Naive thymus-derived CD4-positive, alpha-beta T cell (primary cell): ENCODE data around the gene SLC66A2. TPM values are rescaled to one million over a fixed set of nuclear protein-coding genes. Genes with fewer than 3 reads are reported as not detected.

Experiments used
- ATAC-seq: fragments of 150-1000 bp; cut with Tn5 transposase; 2 replicates; pipeline ENCODE4 v1.10.0; 2021; ENCODE audit warnings: mild to moderate bottlenecking, moderate library complexity
- CTCF ChIA-PET: fragments of 350-600 bp; sonication (Branson Sonifier 250); formaldehyde crosslinking; loops from one replicate; lab custom pipeline; 2021; ENCODE audit warnings: antibody characterized with exemption; lab: Charles Lee
- POLR2A ChIA-PET: fragments of 350-600 bp; sonication (Branson Sonifier 250); formaldehyde crosslinking; loops from one replicate; lab custom pipeline; 2021; ENCODE audit warnings: antibody characterized with exemption, inconsistent platforms; lab: Charles Lee
- DNase-seq, 9 donors: peaks; one replicate each; pipeline versions ENCODE4 v3.0.0 to v3.0.0-alpha.2; 2020 to 2022; ENCODE audit warnings: mixed read lengths in 1 of 9
- H3K27ac ChIP-seq: one replicate; pipeline ENCODE4 v1.7.0; 2013; ENCODE audit warnings: mild to moderate bottlenecking, low read depth, low read length, moderate library complexity
- H3K27me3 ChIP-seq, 2 donors: one replicate each; pipeline ENCODE4 v1.7.0; 2013; ENCODE audit warnings: low read length in 2 of 2, mild to moderate bottlenecking in 2 of 2, moderate library complexity in 2 of 2; ENCODE audit not compliant: control insufficient read depth in 2 of 2, insufficient read depth in 2 of 2
- H3K36me3 ChIP-seq, 3 experiments: 1 replicate in 2 of 3; 2 replicates in 1 of 3; pipeline ENCODE4 v1.7.0; 2013; ENCODE audit warnings: low read length in 3 of 3, mild to moderate bottlenecking in 3 of 3, moderate library complexity in 1 of 3; ENCODE audit not compliant: insufficient read depth in 3 of 3, control insufficient read depth in 2 of 3
- H3K4me1 ChIP-seq, 2 donors: one replicate each; pipeline ENCODE4 v1.7.0; 2013; ENCODE audit warnings: low read length in 2 of 2, mild to moderate bottlenecking in 2 of 2, moderate library complexity in 1 of 2; ENCODE audit not compliant: control insufficient read depth in 2 of 2, insufficient read depth in 2 of 2
- H3K4me3 ChIP-seq: 2 replicates; pipeline ENCODE4 v1.7.0; 2013; ENCODE audit warnings: mild to moderate bottlenecking, low read length
- H3K9me3 ChIP-seq, 3 experiments: 1 replicate in 2 of 3; 2 replicates in 1 of 3; pipeline ENCODE4 v1.7.0; 2013; ENCODE audit warnings: low read length in 3 of 3; ENCODE audit not compliant: control insufficient read depth in 2 of 3
- H3K27ac Mint-ChIP-seq, 9 donors: one replicate each; pipeline ENCODE4 v1.8.0; 2020 to 2022; ENCODE audit warnings: mixed read lengths in 9 of 9, mild to moderate bottlenecking in 8 of 9, moderate library complexity in 5 of 9, inconsistent platforms in 2 of 9
- H3K27me3 Mint-ChIP-seq, 5 donors: one replicate each; pipeline ENCODE4 v1.8.0; 2021 to 2022; ENCODE audit warnings: mixed read lengths in 5 of 5, mild to moderate bottlenecking in 1 of 5
- H3K36me3 Mint-ChIP-seq, 5 donors: one replicate each; pipeline ENCODE4 v1.8.0; 2020 to 2022; ENCODE audit warnings: mixed read lengths in 5 of 5, mild to moderate bottlenecking in 3 of 5, inconsistent platforms in 1 of 5
- H3K4me1 Mint-ChIP-seq, 7 donors: one replicate each; pipeline ENCODE4 v1.8.0; 2020 to 2022; ENCODE audit warnings: mixed read lengths in 7 of 7, mild to moderate bottlenecking in 3 of 7, inconsistent platforms in 1 of 7
- H3K4me3 Mint-ChIP-seq, 10 donors: one replicate each; pipeline ENCODE4 v1.8.0; 2020 to 2022; ENCODE audit warnings: mild to moderate bottlenecking in 10 of 10, mixed read lengths in 10 of 10, moderate library complexity in 6 of 10, inconsistent platforms in 2 of 10
- H3K9me3 Mint-ChIP-seq, 11 donors: one replicate each; pipeline ENCODE4 v1.8.0; 2020 to 2022; ENCODE audit warnings: mixed read lengths in 11 of 11, mild to moderate bottlenecking in 4 of 11, inconsistent platforms in 1 of 11, moderate library complexity in 1 of 11
- intact Hi-C, 2 donors: fragments of 100-400 bp; cut with micrococcal nuclease; formaldehyde crosslinking; loops; one replicate each; pipeline ENCODE4 v1.15.1; 2023
- polyA plus RNA-seq, 2 donors: library from polyadenylated mRNA; unstranded; fragments of 300-500 nt; fragmentation: Illumina TruSeq; gene quantifications; one replicate each; pipeline ENCODE4 v1.2.3, GENCODE V29; 2021
- total RNA-seq, 6 experiments: library from RNA in 5 of 6; stranded (reverse) in 5 of 6; gene quantifications; 1 replicate in 5 of 6; 2 replicates in 1 of 6; pipeline ENCODE4 v1.2.3 and lab custom pipeline; 2021 to 2026

The SLC66A2 gene
- total and polyA plus RNA-seq, 7 experiments from 2014 or later = 14.9 to 106 (median 34.1) TPM

DNA sequence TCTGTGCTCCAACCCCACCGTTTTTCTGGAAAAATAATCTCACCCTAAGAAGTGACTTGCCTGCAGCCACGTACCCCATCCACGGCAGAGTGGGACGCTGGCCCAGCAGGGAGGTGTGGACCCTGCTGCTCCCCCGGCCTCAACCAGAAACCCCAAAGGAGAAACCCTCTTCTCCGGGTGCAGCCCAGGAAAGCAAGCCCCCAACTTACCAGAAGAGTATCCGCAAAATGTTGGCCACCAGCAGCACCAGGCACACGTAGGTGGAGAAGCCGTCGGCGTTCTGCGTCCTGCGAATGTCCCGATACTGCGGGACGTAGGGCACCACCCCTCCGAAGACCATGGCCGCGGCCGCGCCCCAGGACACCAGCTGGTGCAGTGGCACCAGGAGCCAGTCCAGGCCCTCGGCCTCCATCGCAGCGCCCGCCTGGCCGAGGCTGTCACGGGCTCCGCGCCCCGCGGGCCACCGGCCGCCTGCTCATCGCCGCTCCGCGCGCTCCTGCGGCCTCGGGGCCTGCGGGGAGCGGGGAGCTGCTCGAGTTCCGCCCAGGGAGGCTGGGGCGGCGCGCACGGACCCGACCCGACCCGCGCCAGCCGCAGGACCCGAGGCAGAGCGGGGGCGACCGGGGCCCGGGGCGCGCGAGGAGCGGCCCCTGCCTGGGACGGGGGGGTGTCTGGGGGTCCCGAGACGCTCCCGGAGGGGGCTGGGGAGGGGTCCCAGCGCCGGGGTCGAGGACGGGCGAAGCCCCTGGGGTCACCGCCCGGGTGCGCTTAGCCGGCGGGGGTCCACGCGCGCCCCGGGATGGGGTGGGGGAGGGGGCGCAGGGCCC is 725 bp downstream of the SLC66A2 start:
- H3K27ac Mint-ChIP-seq = peak overlapping the region; percentile 55 to 90 (median 80)
- Histone ChIP-seq H3K27ac (peak overlapping the region; percentile 88), H3K36me3 (peaks cover 0 to 17% (median 0%) of the 10 kb centered on the region in 3 experiments), H3K27me3 (no peaks in the 10 kb centered on the region), H3K4me1 (peaks cover 7 to 25% of the 10 kb centered on the region in 2 donors), H3K9me3 (no peaks in the 10 kb centered on the region), H3K4me3 (peak overlapping the region; percentile 65)
- H3K27me3 Mint-ChIP-seq = no peaks in the 10 kb centered on the region
- H3K4me1 Mint-ChIP-seq = peaks cover 20 to 44% (median 39%) of the 10 kb centered on the region in 7 donors
- POLR2A ChIA-PET = interaction anchor here (0.6 to 2.3 kb wide), 7 partner anchors 11 to 272 kb away, joined by 3 to 11 read pairs (median 4); partner anchors contain the start of genes HSBP1L1, RBFA and TXNL4A
- H3K4me3 Mint-ChIP-seq = peak overlapping the region; percentile 78 to 93 (median 87)
- CTCF ChIA-PET = interaction anchor here (1.2 kb wide), 1 partner anchor 84 kb away, joined by 3 read pairs; no protein-coding TSS in a partner anchor
- intact Hi-C loops = loop anchor here (1.0 to 10.0 kb wide), 13 partner anchors 10 to 882 kb away; partner anchors contain the start of genes ADNP2 (in 2 of the 2), ATP9B (in 2 of the 2), CTDP1 (in 2 of the 2) and HSBP1L1 (in 2 of the 2)
- peaks cover 0 to 5% (median 0%) of the 10 kb centered on the region in 5 donors for H3K36me3 Mint-ChIP-seq
- no peaks in the 10 kb centered on the region for H3K9me3 Mint-ChIP-seq
- peak in 7 of 9 donors; percentile 26 to 48 (median 30) for DNase-seq
- ATAC-seq = peak; percentile 27

DNA sequence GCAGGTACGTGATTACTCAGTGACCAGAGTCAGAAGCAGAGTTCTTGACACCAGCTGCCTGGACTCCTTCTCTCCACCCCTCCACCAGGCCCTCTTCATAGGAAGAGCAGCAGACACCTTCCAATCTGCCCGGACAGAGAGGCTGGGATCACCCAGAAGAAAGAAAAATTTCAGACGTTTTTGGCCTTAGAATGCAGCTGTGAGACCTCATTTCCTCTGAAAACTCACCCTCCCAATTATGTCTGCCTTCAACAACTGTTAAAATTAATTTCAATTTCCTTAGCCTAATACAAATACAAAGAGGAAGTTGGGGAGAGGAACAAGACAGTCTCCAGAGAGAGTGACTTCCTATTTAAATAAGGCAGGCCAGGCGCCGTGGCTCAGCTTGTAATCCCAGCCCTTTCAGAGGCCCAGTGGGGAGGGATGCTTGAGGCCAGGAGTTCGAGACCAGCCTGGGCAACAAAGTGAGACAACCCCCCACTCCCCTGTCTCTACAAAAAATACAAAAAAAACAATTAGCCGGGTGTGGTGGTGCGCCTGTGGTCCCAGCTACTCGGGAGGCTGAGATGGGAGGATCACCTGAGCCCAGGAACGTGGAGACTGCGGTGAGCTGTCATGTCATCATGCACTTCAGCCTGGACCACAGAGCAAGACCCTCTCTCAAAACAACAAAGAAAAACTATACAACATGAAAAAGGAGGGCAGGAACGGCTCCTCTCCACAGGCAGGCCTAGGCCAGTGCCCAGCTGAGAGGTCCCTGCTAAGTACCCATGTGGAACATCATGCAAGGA is 1.6 kb downstream of the SLC66A2 start:
- Histone ChIP-seq H3K4me1 (peaks cover 10 to 25% of the 10 kb centered on the region in 2 donors), H3K36me3 (peaks cover 0 to 17% (median 0%) of the 10 kb centered on the region in 3 experiments), H3K9me3 (no peaks in the 10 kb centered on the region), H3K4me3 (peak overlapping the region; percentile 65), H3K27me3 (no peaks in the 10 kb centered on the region), H3K27ac (peak overlapping the region; percentile 88)
- POLR2A ChIA-PET = interaction anchor here (0.6 to 1.5 kb wide), 5 partner anchors 12 to 547 kb away, joined by 3 to 4 read pairs (median 4); partner anchors contain the start of gene RBFA
- intact Hi-C loops = loop anchor here (2.0 to 10.0 kb wide), 5 partner anchors 159 to 881 kb away; partner anchors contain the start of genes ATP9B (in 2 of the 2) and ADNP2 (in 1 of the 2)
- CTCF ChIA-PET = interaction anchor here (0.8 to 0.9 kb wide), 2 partner anchors 10 to 12 kb away, joined by 3 read pairs; no protein-coding TSS in a partner anchor
- peak overlapping the region; percentile 78 to 93 (median 87) for H3K4me3 Mint-ChIP-seq
- H3K4me1 Mint-ChIP-seq = peaks cover 21 to 52% (median 45%) of the 10 kb centered on the region in 7 donors
- ATAC-seq (no peak), DNase-seq (peak in 1 of 9 donors; percentile 6)
- H3K36me3 Mint-ChIP-seq = peaks cover 0 to 5% (median 0%) of the 10 kb centered on the region in 5 donors
- H3K27me3 Mint-ChIP-seq = no peaks in the 10 kb centered on the region
- no peaks in the 10 kb centered on the region for H3K9me3 Mint-ChIP-seq
- peak overlapping the region; percentile 55 to 90 (median 80) for H3K27ac Mint-ChIP-seq

DNA sequence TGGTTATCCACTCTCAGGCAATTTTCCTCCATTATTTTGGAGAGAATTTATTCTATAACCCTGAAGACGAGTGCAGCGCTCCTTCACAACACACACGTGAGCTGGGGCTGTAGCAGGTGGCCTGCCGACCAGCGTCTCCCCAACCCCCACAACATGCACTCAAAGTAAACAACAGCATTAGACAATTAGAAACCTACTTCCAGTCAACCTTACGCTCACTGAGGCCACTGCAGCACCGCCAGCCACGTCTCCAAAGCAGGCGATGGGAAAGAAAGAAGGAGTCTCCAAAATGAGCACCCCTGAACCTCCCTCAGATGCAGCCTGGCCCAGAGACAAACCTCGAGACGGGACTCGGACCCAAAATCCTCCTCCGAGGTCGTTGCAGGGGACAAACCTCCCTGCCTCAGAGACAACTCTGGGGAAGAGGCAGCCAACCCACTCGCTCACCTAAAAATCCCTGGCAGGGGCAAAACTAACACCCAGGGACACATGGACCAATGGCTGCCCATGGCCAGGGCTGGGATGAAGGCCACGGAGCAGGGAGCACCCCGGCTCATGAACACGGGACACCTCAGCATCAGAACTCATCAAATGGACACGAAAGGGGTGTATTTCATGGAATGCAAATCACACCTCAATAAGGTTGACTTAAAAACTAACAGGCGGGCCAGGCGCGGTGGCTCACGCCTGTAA is 2.6 kb downstream of the SLC66A2 start:
- H3K4me3 Mint-ChIP-seq = peak overlapping the region; percentile 4 to 93 (median 86)
- ATAC-seq (no peak), DNase-seq (no peak)
- CTCF ChIA-PET = no interaction called here
- Histone ChIP-seq H3K4me3 (no peak overlapping the region), H3K27ac (no peak overlapping the region), H3K4me1 (peaks cover 19 to 25% of the 10 kb centered on the region in 2 donors), H3K9me3 (no peaks in the 10 kb centered on the region), H3K27me3 (no peaks in the 10 kb centered on the region), H3K36me3 (peaks cover 0 to 17% (median 0%) of the 10 kb centered on the region in 3 experiments)
- no peaks in the 10 kb centered on the region for H3K9me3 Mint-ChIP-seq
- H3K36me3 Mint-ChIP-seq = peaks cover 0 to 5% (median 0%) of the 10 kb centered on the region in 5 donors
- POLR2A ChIA-PET = no interaction called here
- H3K4me1 Mint-ChIP-seq = peaks cover 30 to 62% (median 55%) of the 10 kb centered on the region in 7 donors
- H3K27me3 Mint-ChIP-seq = no peaks in the 10 kb centered on the region
- peak overlapping the region in 3 of 9 donors; percentile 21 to 87 (median 80) for H3K27ac Mint-ChIP-seq
- intact Hi-C loops = no loop called here

DNA sequence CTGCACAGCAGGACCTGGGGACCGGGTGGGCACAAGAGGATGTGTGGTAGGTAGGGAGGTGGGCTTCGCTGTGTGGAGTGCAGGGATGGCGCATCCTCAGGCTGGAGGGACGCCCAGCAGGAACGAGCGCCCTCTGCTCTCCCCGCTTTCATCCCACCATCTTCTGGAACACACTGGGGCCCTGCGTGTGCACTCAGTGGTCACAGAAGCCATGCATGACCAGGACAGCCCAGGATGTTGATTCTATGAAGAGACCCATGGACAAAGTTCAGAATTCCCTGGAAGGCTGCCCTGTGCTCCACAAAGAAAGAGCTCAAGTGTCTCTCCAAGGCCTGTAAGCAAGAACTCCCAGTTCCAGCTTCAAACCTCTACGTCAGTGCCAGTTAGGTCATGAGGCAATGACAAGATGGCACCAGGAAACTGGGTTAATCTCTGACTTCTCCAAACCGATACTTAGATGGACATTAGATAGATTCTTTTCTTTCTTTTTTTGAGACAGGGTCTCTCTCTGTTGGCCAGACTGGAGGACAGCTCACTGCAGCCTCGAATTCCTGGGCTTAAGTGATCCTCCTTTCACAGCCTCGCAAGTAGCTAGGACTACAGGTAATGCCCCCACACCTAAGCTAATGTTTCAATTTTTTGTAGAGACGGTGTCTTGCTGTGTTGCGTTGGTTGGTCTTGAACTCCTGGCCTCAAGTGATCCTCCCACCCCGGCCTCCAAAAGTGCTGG is 3.4 kb downstream of the SLC66A2 start:
- Mint-ChIP-seq H3K9me3 (no peaks in the 10 kb centered on the region), H3K27ac (peak overlapping the region in 3 of 9 donors; percentile 21 to 80 (median 67)), H3K4me1 (peaks cover 30 to 62% (median 56%) of the 10 kb centered on the region in 7 donors), H3K4me3 (peak overlapping the region in 4 of 10 donors; percentile 13 to 93 (median 54)), H3K36me3 (peaks cover 0 to 7% (median under 1%) of the 10 kb centered on the region in 5 donors), H3K27me3 (no peaks in the 10 kb centered on the region)
- CTCF ChIA-PET = no interaction called here
- Histone ChIP-seq H3K4me1 (peaks cover 19 to 25% of the 10 kb centered on the region in 2 donors), H3K36me3 (peaks cover 0 to 18% (median 0%) of the 10 kb centered on the region in 3 experiments), H3K27ac (no peak overlapping the region), H3K27me3 (no peaks in the 10 kb centered on the region), H3K4me3 (no peak overlapping the region), H3K9me3 (no peaks in the 10 kb centered on the region)
- intact Hi-C loops = no loop called here
- no peak for ATAC-seq
- POLR2A ChIA-PET = no interaction called here
- DNase-seq = peak in 1 of 9 donors; percentile 10

DNA sequence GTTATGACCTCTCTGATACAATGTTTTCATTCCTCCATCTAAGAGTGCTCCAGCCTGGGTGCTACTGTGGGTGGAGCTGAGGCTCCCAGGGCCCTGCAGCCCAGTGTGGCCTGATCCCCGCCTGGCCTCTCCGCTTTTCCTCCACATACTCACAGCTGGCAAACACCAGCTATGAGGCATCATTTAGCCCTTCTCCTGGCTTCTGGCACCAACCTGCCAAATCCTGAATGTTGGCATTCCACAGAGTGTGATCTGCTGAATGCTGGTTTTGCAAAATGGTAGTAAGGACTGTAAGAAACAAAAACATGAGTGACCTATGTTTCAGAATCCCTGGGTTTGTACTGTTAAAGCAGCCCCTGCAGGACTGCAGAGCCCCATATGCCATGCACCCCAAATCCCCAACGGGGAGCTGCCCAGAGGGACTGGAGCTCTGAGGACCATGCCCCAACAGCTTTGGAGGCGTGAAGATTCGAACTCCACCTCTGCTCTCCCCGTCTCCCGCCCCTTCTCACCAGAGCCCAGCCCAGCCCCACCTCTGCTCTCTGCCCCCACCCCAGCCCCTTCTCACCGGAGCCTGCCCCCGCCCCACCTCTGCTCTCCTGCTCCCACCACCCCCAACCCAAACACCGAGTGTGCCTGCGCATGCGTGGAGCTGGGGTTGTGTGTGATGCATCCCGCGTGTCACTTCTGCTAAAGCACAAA is 4.2 kb downstream of the SLC66A2 start:
- Mint-ChIP-seq H3K27ac (peak overlapping the region in 2 of 9 donors; percentile 9 to 44), H3K36me3 (peaks cover 0 to 15% (median 4%) of the 10 kb centered on the region in 5 donors), H3K4me1 (peaks cover 32 to 65% (median 59%) of the 10 kb centered on the region in 7 donors), H3K4me3 (no peak overlapping the region), H3K27me3 (no peaks in the 10 kb centered on the region), H3K9me3 (no peaks in the 10 kb centered on the region)
- CTCF ChIA-PET = no interaction called here
- ATAC-seq = no peak
- POLR2A ChIA-PET = interaction anchor here (1.1 kb wide), 1 partner anchor 13 kb away, joined by 4 read pairs; no protein-coding TSS in a partner anchor
- Histone ChIP-seq H3K27me3 (no peaks in the 10 kb centered on the region), H3K36me3 (peaks cover 0 to 26% (median 6%) of the 10 kb centered on the region in 3 experiments), H3K9me3 (no peaks in the 10 kb centered on the region), H3K27ac (no peak overlapping the region), H3K4me1 (peaks cover 19 to 25% of the 10 kb centered on the region in 2 donors), H3K4me3 (no peak overlapping the region)
- intact Hi-C loops = no loop called here
- no peak for DNase-seq
